BE2C (cell line): ENCODE measurements around the gene AKR1D1.

Experiments
- DNase-seq: peaks from one replicate; pipeline ENCODE4 v3.0.0-alpha.2; 2020
- H3K27me3 ChIP-seq: fragments of 250-450 bp; sonication (Bioruptor Pico); 2 replicates; pipeline ENCODE4 v1.5.1; 2020; ENCODE audit warnings: mild to moderate bottlenecking
- H3K36me3 ChIP-seq: fragments of 250-450 bp; sonication (Bioruptor Pico); 2 replicates; pipeline ENCODE4 v1.5.1; 2020; ENCODE audit warnings: mild to moderate bottlenecking
- H3K4me1 ChIP-seq: fragments of 250-450 bp; sonication (Bioruptor Pico); 2 replicates; pipeline ENCODE4 v1.5.1; 2020
- H3K4me3 ChIP-seq: 2 replicates; pipeline ENCODE4 v1.5.1; 2011; ENCODE audit warnings: low read depth, low read length
- H3K9me3 ChIP-seq: fragments of 250-450 bp; sonication (Bioruptor Pico); 2 replicates; pipeline ENCODE4 v1.5.1; 2020
- CTCF ChIP-seq: IDR thresholded peaks from 2 replicates; pipeline ENCODE4 v1.5.1; 2012; ENCODE audit warnings: mild to moderate bottlenecking, low read depth, low read length

Gene AKR1D1

GRCh38 chr7:138162236-138162635, 86.0 kb downstream of the AKR1D1 start:
- no peak for DNase-seq
- peaks cover 9% of the 10 kb centered on the region for H3K4me1 ChIP-seq
- H3K4me3 ChIP-seq: no peak overlapping the region; the same call in 1 of the 2 replicates
- no peak for TF ChIP-seq CTCF
- H3K9me3 ChIP-seq: peaks cover 2% of the 10 kb centered on the region; the same call in 1 of the 2 replicates
- no peaks in the 10 kb centered on the region for H3K27me3 ChIP-seq
- H3K36me3 ChIP-seq: no peaks in the 10 kb centered on the region

- Histone ChIP-seq H3K4me3 (no peak overlapping the region), H3K27me3 (no peaks in the 10 kb centered on the region), H3K4me1 (peaks cover 9% of the 10 kb centered on the region), H3K36me3 (no peaks in the 10 kb centered on the region), H3K9me3 (peaks cover 2% of the 10 kb centered on the region; the same call in 1 of the 2 replicates)
- no peak for DNase-seq
- TF ChIP-seq CTCF: no peak
Measured at GRCh38 chr7:138163800-138164199, 87.5 kb downstream of the AKR1D1 start.

GRCh38 chr7:138164804-138165203, 88.5 kb downstream of the AKR1D1 start:
- TF ChIP-seq CTCF: no peak
- H3K4me3 ChIP-seq: no peak overlapping the region
- H3K9me3 ChIP-seq: peaks cover 2% of the 10 kb centered on the region; the same call in 1 of the 2 replicates
- no peaks in the 10 kb centered on the region for H3K27me3 ChIP-seq
- no peaks in the 10 kb centered on the region for H3K36me3 ChIP-seq
- DNase-seq: no peak
- peaks cover 9% of the 10 kb centered on the region for H3K4me1 ChIP-seq

- Histone ChIP-seq H3K4me1 (peaks cover 9% of the 10 kb centered on the region), H3K36me3 (no peaks in the 10 kb centered on the region), H3K4me3 (no peak overlapping the region), H3K27me3 (no peaks in the 10 kb centered on the region), H3K9me3 (peaks cover 2% of the 10 kb centered on the region; the same call in 1 of the 2 replicates)
- DNase-seq: no peak
- TF ChIP-seq CTCF: no peak
Measured at GRCh38 chr7:138166681-138167080, 90.4 kb downstream of the AKR1D1 start.

- no peak for DNase-seq
- peaks cover 2% of the 10 kb centered on the region; the same call in 1 of the 2 replicates for H3K9me3 ChIP-seq
- H3K4me3 ChIP-seq: no peak overlapping the region
- H3K36me3 ChIP-seq: no peaks in the 10 kb centered on the region
- no peaks in the 10 kb centered on the region for H3K27me3 ChIP-seq
- no peak for TF ChIP-seq CTCF
- peaks cover 4% of the 10 kb centered on the region for H3K4me1 ChIP-seq
Measured at GRCh38 chr7:138167222-138167621, 91.0 kb downstream of the AKR1D1 start.

- H3K36me3 ChIP-seq: no peaks in the 10 kb centered on the region
- DNase-seq: no peak
- H3K9me3 ChIP-seq: peaks cover 2% of the 10 kb centered on the region; the same call in 1 of the 2 replicates
- no peaks in the 10 kb centered on the region; the same call in 1 of the 2 replicates for H3K4me1 ChIP-seq
- no peaks in the 10 kb centered on the region for H3K27me3 ChIP-seq
- no peak for TF ChIP-seq CTCF
- H3K4me3 ChIP-seq: no peak overlapping the region
Measured at GRCh38 chr7:138167869-138168296, 91.6 kb downstream of the AKR1D1 start.
